HFF-Myc (cell line): Measurements from ENCODE around the gene DCLK3.

ENCODE experiments used
- DNase-seq: peaks from one replicate; pipeline ENCODE4 v3.0.0-alpha.2; 2011; ENCODE audit warnings: low read depth; ENCODE audit errors: extremely low read depth
- H3K4me3 ChIP-seq: replicated peaks from 2 replicates; pipeline ENCODE4 v1.5.1; 2011; ENCODE audit warnings: low read depth, mild to moderate bottlenecking, control low read depth, low read length
- CTCF ChIP-seq: IDR thresholded peaks from 2 replicates; pipeline ENCODE4 v1.5.1; 2012; ENCODE audit warnings: mild to moderate bottlenecking, low read depth, low read length, control low read depth; ENCODE audit errors: missing control alignments

The DCLK3 gene

GRCh38 chr3:36790765-36791164 is 26.4 kb upstream of the DCLK3 start:
- H3K4me3 ChIP-seq = no peak overlapping the region

GRCh38 chr3:36786921-36787890 is 22.9 kb upstream of the DCLK3 start:
- H3K4me3 ChIP-seq = no peak overlapping the region
- no peak for TF ChIP-seq CTCF
- no peak for DNase-seq

More at GRCh38 chr3:36790765-36791164, 26.4 kb upstream of the DCLK3 start:
- TF ChIP-seq CTCF = no peak
- no peak for DNase-seq

GRCh38 chr3:36784138-36784635 is 19.8 kb upstream of the DCLK3 start:
- no peak for TF ChIP-seq CTCF
- DNase-seq = no peak
- no peak overlapping the region for H3K4me3 ChIP-seq

- H3K4me3 ChIP-seq = no peak overlapping the region
- no peak for DNase-seq
- TF ChIP-seq CTCF = no peak
Observed at GRCh38 chr3:36777424-36778218, 13.3 kb upstream of the DCLK3 start.

- no peak for TF ChIP-seq CTCF
- DNase-seq = no peak
- H3K4me3 ChIP-seq = no peak overlapping the region
Observed at GRCh38 chr3:36776436-36776835, 12.1 kb upstream of the DCLK3 start.

- TF ChIP-seq CTCF = no peak
- DNase-seq = no peak
- H3K4me3 ChIP-seq = no peak overlapping the region
Observed at GRCh38 chr3:36774052-36774451, 9.7 kb upstream of the DCLK3 start.
